HG03060 (cell line): ENCODE data around the gene ADGRG6.

Experiments used
- ATAC-seq: cut with Tn5 transposase; IDR thresholded peaks from one replicate; pipeline ENCODE4 v1.9.1; 2021; ENCODE audit warnings: low read depth, moderate number of reproducible peaks; ENCODE audit not compliant: unreplicated experiment

ADGRG6 gene

DNA sequence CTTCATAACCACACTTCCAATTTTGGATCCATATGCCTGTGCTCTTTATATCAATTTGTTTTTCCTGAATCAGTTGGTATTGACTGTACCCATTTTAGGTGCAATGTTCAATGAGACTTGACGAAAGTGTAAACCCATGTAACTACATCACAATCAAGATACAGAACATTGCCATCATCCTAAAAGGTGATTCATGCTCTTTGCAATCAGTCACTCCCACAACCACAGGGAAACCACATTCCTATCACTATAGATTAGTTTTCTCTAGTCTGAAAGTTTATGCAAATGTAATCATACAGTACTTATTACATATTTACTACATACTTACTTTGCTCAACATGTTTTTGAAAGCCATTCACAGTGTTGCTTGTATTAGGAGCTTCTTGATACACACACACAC, 167.4 kb downstream of the ADGRG6 start:
- ATAC-seq = no peak

DNA sequence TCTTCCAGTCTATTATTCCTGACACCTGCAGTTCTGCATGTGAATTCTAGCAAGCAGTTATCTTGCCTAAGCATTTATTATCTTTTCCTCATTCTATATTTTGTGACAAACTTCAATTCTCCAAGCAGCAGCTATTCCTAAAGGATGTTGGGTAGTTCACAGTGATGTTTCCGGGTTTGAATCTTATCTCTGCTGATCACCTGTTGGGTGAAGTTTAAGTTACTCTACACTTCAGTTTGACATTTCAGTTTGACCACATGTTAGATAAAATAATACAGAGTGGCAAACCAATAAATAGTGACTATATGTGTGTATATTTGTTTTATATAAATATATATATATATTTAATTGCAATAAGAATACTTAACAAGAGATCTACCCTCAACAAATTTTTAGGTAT, 168.6 kb downstream of the ADGRG6 start:
- no peak for ATAC-seq

DNA sequence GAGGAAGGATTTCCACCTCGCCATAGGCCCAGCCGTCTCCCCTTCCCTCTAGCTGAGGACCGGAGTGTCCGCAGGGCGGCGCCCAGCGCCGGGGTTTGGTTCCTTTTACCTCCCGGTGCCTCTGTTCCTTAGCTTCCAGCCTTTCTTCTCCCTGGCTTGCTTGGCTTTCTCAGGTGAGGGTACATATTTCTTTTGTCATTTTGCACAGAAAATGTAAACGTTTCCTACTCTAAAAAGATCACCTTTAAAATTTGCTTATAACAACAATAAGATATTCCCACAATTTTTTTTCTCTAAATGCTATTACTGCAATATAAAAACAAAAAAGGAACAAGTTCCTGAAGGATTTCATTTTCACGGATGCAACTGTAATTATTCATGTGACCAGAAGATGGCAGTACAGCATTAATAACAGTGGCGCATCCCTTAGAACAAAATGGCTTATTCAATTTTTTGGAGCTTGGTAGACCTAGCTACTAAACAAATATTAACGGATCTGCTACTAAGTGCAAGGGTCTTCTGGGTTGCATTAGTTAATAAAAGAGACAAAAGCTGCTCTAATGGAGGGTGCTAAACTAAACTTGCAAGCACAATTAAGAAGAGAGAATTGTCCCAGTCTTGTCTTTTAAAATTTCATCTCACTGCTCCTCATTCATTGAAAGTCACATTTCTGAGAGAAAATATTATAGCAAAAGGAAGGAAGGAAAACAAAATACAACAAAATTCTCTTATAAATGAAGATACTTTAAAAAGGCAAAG, 172.9 kb downstream of the ADGRG6 start:
- ATAC-seq = no peak

DNA sequence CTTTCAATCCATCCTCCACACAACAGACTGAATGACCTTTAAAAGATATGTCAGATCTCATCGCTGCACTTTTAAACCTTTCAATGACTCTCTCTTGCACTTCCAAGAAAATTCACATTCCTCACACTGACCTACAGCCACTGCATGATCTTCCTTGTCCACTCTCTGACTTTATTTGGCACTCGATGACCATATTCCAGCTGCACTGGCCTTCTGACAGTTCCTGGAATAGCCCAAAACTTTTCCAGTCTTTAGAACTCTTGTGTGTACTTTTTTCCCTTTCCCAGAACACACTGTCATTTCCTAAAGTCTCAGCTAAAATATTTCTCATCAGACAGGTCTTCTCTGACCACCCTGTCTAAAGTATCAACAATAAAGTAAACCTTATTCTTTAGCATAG, 174.6 kb downstream of the ADGRG6 start:
- no peak for ATAC-seq

DNA sequence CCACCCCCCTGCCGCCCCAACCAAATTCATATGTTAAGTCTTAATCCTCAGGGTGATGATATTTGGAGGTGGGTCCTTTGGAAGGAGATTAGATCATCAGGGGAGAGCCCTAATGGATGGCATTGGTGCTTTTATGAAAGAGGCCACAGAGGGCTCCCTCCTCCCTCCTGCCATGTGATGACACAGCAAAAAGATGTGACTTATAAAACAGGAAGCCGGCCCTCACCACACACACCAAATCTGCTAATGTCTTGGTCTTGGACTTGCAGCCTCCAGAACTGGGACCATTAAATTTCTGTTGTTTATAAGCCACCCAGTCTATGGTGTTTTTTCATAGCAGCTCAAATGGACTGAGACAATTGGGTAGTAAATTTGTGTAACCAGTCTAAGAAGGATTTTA, 176.3 kb downstream of the ADGRG6 start:
- no peak for ATAC-seq

DNA sequence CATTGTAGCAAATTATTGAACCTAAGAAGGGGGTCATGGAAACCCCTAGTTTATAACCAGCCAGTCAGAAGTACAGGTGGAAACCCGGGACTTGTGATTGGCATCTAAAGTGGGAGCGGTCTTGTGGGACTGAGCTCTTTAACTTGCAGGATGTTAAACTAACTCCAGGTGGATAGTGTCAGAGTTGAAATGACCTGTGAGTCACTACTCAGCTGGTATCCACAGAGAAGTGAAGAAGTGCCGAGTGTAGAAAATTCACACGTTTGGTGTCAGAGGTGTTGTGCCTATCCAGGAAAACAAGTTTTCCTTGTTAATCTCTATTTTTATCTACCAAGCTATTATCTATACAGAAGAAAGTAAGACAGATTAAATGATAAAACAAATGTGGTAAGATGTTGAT, 179.7 kb downstream of the ADGRG6 start:
- no peak for ATAC-seq

DNA sequence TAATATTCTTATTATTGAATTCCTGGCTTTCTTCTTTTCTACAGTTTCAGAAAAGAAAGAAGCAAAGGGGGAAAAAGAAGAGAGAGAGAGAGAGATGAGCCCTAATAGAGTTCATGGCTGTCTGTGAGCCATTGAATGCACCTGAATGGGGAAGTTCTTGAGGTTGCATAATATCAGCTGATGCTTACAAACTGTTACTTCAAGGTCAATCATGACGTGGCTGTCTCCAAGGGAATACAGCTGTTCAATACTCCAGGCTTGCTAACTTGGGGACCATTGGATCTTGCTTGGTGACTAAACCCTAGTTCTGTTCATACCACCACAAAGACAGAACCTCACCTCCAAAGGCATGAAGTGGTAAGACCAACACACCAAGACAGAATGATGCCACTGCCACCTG, 180.4 kb downstream of the ADGRG6 start:
- ATAC-seq = no peak

DNA sequence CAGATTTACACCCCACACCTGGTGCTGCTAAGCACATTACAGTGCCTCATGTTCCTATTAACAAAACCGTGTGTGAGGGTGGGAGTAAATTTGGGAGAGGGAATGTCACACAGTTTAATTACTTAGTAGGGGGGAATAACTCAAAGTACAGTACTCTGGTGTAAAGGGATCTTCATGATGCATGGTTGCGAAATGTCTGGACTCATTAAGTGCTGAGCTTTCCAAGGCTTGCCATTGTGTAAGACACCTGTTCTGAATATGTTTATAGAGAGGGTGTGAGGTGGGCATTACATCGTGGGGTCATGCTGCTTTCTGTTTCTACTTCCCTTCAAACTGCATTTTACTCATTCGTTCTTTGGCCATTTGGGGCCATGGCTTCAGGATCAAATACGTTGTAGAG, 181.2 kb downstream of the ADGRG6 start:
- ATAC-seq = no peak

DNA sequence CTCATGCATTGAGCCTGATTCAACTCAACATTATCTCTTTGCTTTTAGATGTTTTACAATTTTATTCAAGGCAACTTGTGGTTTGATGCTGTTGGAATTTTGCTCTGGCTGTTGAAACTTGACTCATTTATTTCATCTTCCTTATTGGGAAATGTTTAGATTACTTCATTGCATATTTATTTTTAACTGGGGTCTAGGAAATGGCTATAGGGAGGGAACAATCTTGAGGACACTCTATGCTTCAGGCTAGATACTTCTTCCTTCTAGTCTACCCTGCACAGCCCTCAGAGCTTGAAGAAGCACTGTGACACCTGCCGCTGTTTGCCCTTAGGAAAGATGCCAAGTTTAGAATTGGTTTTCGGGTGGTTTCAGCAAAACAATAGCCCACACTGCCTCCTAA, 183.4 kb downstream of the ADGRG6 start:
- ATAC-seq = no peak

DNA sequence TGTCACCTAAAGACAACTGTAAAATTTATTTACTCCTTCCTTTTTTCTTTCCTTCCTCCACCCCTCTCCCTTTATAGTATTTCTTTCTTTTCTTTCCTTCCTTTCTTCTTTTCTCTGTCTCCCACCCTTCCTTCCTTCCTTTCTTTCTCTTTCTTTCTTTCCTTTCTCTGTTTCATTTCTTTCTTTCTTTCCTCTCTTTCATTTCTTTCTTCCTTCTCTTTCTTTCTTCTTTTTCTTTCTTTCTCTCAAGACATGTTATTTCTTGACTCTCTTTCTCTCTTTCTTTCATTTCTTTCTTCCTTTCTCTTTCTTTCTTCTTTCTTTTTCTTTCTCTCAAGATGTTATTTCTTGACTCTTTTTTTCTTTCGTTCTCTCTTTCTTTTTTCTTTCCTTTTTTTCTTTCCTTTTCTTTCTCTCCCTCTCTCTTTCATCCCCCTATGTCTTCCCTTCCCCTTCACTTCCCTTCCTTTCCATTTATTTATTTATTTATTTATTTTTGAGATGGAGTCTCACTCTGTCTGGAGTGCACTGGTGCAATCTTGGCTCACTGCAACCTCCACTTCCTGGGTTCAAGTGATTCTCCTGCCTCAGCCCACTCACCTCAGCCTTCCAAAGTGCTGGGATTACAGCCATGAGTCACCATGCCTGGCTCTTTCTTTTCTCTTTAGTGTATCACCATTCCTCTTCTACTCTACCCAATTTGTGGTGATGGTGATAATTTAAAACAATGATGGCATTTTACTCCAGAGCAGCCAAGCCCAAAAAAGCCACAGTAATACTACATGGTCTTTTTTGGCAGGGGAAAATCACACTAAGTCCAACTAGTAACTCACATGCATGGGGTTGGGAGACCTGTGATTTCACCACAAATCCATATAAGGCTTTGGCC, 188.2 kb downstream of the ADGRG6 start:
- ATAC-seq = no peak
